PFSK-1 (cell line): ENCODE data around the gene RER1.

ENCODE experiments used
- POLR2AphosphoS5 ChIP-seq: IDR thresholded peaks from 2 replicates; pipeline ENCODE4 v1.6.1; 2012; ENCODE audit warnings: low read depth, mild to moderate bottlenecking, control low read depth, low read length, moderate library complexity
- TAF1 ChIP-seq: IDR thresholded peaks from 2 replicates; pipeline ENCODE4 v1.6.1; 2012; ENCODE audit warnings: low read length, control low read depth, borderline replicate concordance; ENCODE audit not compliant: insufficient read depth

- no peak for TF ChIP-seq TAF1
- no peak for TF ChIP-seq POLR2AphosphoS5
Measured at GRCh38 chr1:2415801-2416208, 24.2 kb downstream of the RER1 start.
